ENCODE results near the gene ID2.
"Not testable (repeated sequence)": the region's sequence is repeated elsewhere in the genome, so short reads cannot be mapped to it uniquely, and the experiment has no call there.

The ID2 gene

GRCh38 chr2:8691859-8692437 is 10.1 kb downstream of the ID2 start:
- no peak for DNase-seq

GRCh38 chr2:8692783-8693156 is 10.9 kb downstream of the ID2 start:
- DNase-seq: no peak

GRCh38 chr2:8693157-8693821 is 11.4 kb downstream of the ID2 start:
- DNase-seq: peak; percentile 82

- no peak for DNase-seq
Observed at GRCh38 chr2:8694737-8695136, 12.9 kb downstream of the ID2 start.

- no peak for DNase-seq
Observed at GRCh38 chr2:8697190-8697589, 15.3 kb downstream of the ID2 start.

- no peak for DNase-seq
Observed at GRCh38 chr2:8699839-8700238, 18.0 kb downstream of the ID2 start.

GRCh38 chr2:8701681-8702379 is 20.0 kb downstream of the ID2 start:
- no peak for DNase-seq

- DNase-seq: no peak
Observed at GRCh38 chr2:8704906-8705305, 23.1 kb downstream of the ID2 start.

GRCh38 chr2:8709611-8710010 is 27.8 kb downstream of the ID2 start:
- DNase-seq: no peak

- DNase-seq: no peak
Observed at GRCh38 chr2:8710951-8711350, 29.1 kb downstream of the ID2 start.

GRCh38 chr2:8714283-8714682 is 32.4 kb downstream of the ID2 start:
- DNase-seq: no peak

- no peak for DNase-seq
Observed at GRCh38 chr2:8714971-8715370, 33.1 kb downstream of the ID2 start.

- no peak for DNase-seq
Observed at GRCh38 chr2:8719528-8719927, 37.7 kb downstream of the ID2 start.

- no peak for DNase-seq
Observed at GRCh38 chr2:8720741-8721140, 38.9 kb downstream of the ID2 start.

GRCh38 chr2:8721410-8721809 is 39.6 kb downstream of the ID2 start:
- no peak for DNase-seq

GRCh38 chr2:8722986-8723385 is 41.1 kb downstream of the ID2 start:
- no peak for DNase-seq

- DNase-seq: no peak
Observed at GRCh38 chr2:8725838-8726237, 44.0 kb downstream of the ID2 start.

- DNase-seq: no peak
Observed at GRCh38 chr2:8728305-8729015, 46.6 kb downstream of the ID2 start.

GRCh38 chr2:8729101-8729500 is 47.2 kb downstream of the ID2 start:
- not testable (repeated sequence) for DNase-seq

GRCh38 chr2:8729939-8730338 is 48.1 kb downstream of the ID2 start:
- DNase-seq: no peak

GRCh38 chr2:8732601-8733000 is 50.7 kb downstream of the ID2 start:
- no peak for DNase-seq
